ENCODE data around the gene RAD18. TPM values are rescaled to one million over a fixed set of nuclear protein-coding genes. Genes with fewer than 3 reads are reported as not detected.

The RAD18 gene
- total and polyA plus RNA-seq, 9 donors, result 2.9 to 9.2 (median 7.8) TPM

DNA sequence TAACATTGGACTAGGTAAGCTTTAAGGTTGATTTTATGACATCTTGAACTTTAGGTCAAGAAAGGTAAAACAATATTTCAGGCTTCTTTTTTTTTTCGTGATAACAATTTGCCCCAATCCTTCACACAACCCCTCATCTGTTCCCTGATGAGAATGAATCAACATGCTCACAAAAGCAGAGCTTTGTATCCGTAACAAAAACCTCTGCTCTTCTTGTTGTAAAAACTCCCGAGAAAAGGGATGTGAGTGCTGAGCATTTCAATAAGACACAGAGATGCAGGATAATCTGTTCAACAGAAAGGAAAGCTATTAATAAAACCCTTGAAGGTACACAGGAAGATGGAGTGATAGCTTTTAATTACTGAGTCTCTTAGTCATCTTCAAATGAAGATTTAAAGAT lies 94.3 kb downstream of the RAD18 start:
- WGBS, 3 donors, result 81 to 88% (median 84%) methylated on average over 3 of the region's 3 CpGs
- TF ChIP-seq POLR2A (IDR thresholded peaks at IDR 0.05) (no peak), EP300 (IDR thresholded peaks at IDR 0.05) (no peak)
- TF ChIP-seq, protein P1, sequence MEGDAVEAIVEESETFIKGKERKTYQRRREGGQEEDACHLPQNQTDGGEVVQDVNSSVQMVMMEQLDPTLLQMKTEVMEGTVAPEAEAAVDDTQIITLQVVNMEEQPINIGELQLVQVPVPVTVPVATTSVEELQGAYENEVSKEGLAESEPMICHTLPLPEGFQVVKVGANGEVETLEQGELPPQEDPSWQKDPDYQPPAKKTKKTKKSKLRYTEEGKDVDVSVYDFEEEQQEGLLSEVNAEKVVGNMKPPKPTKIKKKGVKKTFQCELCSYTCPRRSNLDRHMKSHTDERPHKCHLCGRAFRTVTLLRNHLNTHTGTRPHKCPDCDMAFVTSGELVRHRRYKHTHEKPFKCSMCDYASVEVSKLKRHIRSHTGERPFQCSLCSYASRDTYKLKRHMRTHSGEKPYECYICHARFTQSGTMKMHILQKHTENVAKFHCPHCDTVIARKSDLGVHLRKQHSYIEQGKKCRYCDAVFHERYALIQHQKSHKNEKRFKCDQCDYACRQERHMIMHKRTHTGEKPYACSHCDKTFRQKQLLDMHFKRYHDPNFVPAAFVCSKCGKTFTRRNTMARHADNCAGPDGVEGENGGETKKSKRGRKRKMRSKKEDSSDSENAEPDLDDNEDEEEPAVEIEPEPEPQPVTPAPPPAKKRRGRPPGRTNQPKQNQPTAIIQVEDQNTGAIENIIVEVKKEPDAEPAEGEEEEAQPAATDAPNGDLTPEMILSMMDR (IDR thresholded peaks at IDR 0.05), result no peak
- Histone ChIP-seq H3K36me3 (no peaks in the 10 kb centered on the region), H3K9me3 (no peaks in the 10 kb centered on the region), H3K27me3 (no peaks in the 10 kb centered on the region), H3K4me1 (ENCODE audit: insufficient read depth) (no peaks in the 10 kb centered on the region), H3K4me3 (no peak overlapping the region), H3K27ac (no peak overlapping the region)
- no peak for DNase-seq
- intact Hi-C loops (cut with DNase I), result no loop called here

DNA sequence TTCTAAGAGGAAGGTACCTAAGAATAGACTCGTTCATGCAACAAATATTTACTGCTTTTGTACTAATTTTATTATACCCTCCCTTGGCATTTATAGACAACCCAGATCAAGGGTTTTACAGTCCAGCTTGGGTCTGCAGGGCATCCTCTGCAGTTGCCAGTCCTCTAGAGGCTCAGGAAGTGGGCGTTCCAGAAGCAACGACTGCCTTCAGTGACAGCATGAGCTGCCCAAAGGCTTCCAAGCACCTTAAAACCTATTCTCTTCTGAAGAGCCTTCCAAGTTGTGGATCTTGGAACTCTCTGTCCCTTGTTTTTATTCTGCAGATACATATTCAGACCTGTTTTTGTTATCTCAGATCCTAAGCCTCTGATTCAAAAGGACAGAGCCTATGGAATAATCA lies 95.6 kb downstream of the RAD18 start:
- Histone ChIP-seq H3K9me3 (no peaks in the 10 kb centered on the region), H3K4me1 (ENCODE audit: insufficient read depth) (no peaks in the 10 kb centered on the region), H3K27ac (no peak overlapping the region), H3K4me3 (no peak overlapping the region), H3K36me3 (no peaks in the 10 kb centered on the region), H3K27me3 (no peaks in the 10 kb centered on the region)
- 83 to 91% (median 86%) methylated on average over 3 of the region's 3 CpGs for WGBS, 3 donors
- TF ChIP-seq POLR2A (IDR thresholded peaks at IDR 0.05) (no peak), EP300 (IDR thresholded peaks at IDR 0.05) (no peak)
- TF ChIP-seq, protein P1 (IDR thresholded peaks at IDR 0.05), result no peak
- intact Hi-C loops (cut with DNase I), result no loop called here
- DNase-seq, result no peak

DNA sequence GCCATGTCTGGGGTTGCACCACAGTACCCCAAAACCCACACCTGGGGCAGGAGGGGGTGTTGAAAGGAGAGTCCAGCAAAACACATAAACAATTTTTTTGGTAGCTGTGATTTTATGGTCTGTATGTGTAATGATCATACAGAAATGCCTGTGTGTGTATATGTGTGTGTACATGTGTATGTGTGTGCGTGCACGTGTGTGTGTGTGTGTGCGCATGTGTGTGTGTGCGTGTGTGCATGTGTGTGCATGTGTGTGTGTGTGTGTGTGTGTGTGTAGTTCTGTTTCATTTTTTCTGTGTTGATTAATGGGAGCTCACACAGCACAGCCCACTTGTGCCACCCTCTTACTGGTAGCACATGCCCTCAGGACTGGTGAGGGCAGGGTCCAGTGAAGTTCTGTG lies 97.6 kb downstream of the RAD18 start:
- intact Hi-C loops (cut with DNase I), result no loop called here
- 89 to 100% (median 90%) methylated on average over 4 of the region's 4 CpGs for WGBS, 3 donors
- H3K4me3 ChIP-seq, result no peak overlapping the region
- no peak for TF ChIP-seq POLR2A (IDR thresholded peaks at IDR 0.05)
- no peak for TF ChIP-seq EP300 (IDR thresholded peaks at IDR 0.05)
- TF ChIP-seq, protein P1 (IDR thresholded peaks at IDR 0.05), result no peak
- DNase-seq, result no peak
- H3K9me3 ChIP-seq, result no peaks in the 10 kb centered on the region
- H3K27me3 ChIP-seq, result no peaks in the 10 kb centered on the region
- no peaks in the 10 kb centered on the region for H3K4me1 ChIP-seq (ENCODE audit: insufficient read depth)
- H3K36me3 ChIP-seq, result no peaks in the 10 kb centered on the region
- H3K27ac ChIP-seq, result no peak overlapping the region

DNA sequence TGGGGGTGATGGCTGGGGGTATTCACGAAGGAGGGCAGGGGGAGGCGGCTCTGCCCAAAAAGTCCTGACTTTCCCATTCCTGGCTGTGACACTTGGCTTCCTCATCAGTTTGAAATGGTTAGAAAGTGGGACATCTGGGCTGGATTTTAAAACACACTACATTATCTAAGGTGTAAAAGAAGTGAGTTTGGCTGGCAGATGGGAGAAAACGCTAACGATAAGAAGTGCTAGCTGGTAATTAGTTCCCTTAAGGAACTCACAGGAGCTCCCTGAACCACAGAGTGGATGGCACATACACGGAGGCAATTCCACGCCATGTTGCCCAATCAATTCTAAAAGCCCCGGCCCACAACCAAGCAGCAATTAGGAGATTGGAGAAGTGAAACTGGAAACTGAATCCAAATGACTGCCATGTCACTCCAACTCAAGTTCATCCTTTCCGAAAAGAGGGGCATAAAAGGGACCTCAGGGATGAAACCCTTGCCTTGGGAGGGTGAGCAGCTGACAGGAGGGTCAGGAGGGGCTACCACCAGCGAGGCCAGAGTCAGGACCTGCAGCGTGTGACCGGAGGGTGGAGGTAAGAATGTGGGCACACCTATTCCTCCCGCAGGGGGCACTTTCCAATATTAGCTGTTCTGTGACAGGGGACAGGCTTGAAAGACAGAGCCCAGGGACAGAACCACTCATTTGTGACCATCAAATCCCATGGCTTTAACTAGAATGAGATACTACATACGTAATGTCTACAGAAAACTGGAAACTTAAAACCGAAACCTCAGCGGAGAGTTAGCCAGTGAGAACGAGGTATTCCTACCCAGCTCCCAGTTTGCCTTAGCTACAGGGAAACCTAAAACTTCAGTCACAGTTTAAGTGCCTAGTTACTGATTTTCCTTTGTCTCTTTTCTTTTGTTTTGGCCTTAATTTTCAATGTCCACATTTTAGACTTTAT lies 98.6 kb downstream of the RAD18 start:
- H3K9me3 ChIP-seq, result no peaks in the 10 kb centered on the region
- TF ChIP-seq EP300 (IDR thresholded peaks at IDR 0.05) (no peak), POLR2A (IDR thresholded peaks at IDR 0.05) (no peak)
- TF ChIP-seq, protein P1 (IDR thresholded peaks at IDR 0.05), result no peak
- no peaks in the 10 kb centered on the region for H3K36me3 ChIP-seq
- 70 to 85% (median 75%) methylated on average over 16 of the region's 16 CpGs for WGBS, 3 donors
- no peak for DNase-seq
- intact Hi-C loops (cut with DNase I), result no loop called here
- no peaks in the 10 kb centered on the region for H3K4me1 ChIP-seq (ENCODE audit: insufficient read depth)
- H3K4me3 ChIP-seq, result no peak overlapping the region
- no peaks in the 10 kb centered on the region for H3K27me3 ChIP-seq
- no peak overlapping the region for H3K27ac ChIP-seq

All from ovary (tissue), 9 donors.